Panc1 (cell line): ENCODE data around the gene EXOC8. TPM values are rescaled to one million over a fixed set of nuclear protein-coding genes. Genes with fewer than 3 reads are reported as not detected.
A peak's percentile ranks its signal among the peaks of the same experiment; 100 is the strongest.

Source experiments
- ATAC-seq: fragments of 200-7000 bp; cut with Tn5 transposase; 2 replicates; pipeline ENCODE4 v1.9.1; 2020; ENCODE audit warnings: mild to moderate bottlenecking, moderate library complexity
- Bru-seq: library from RNA; stranded (reverse); fragments of 400-500 nt; gene quantifications from one replicate; lab custom pipeline; 2021; lab: Mats Ljungman, UMichigan
- BruChase-seq, 2 experiments: library from RNA; stranded (reverse); fragments of 400-500 nt; gene quantifications; one replicate each; lab custom pipeline; 2021; lab: Mats Ljungman, UMichigan
- BruUV-seq: library from RNA; stranded (reverse); fragments of 400-500 nt; replicated peaks from 2 replicates; lab custom pipeline; 2021; lab: Mats Ljungman, UMichigan
- CTCF ChIA-PET: fragments of 300-600 bp; sonication (Branson Sonifier 250); formaldehyde crosslinking; loops from one replicate; lab custom pipeline; 2022; ENCODE audit warnings: antibody characterized with exemption; lab: Charles Lee
- POLR2A ChIA-PET: fragments of 300-600 bp; sonication (Branson Sonifier 250); formaldehyde crosslinking; loops from one replicate; lab custom pipeline; 2022; ENCODE audit warnings: antibody characterized with exemption; lab: Charles Lee
- DNase-seq: peaks from one replicate; pipeline ENCODE4 v3.0.0-alpha.2; 2010; ENCODE audit warnings: low read depth, low spot score
- H3K27ac ChIP-seq: 2 replicates; pipeline ENCODE4 v1.5.1; 2011; ENCODE audit warnings: mild to moderate bottlenecking, low read length, inconsistent platforms
- H3K27me3 ChIP-seq: fragments of 200-500 bp; sonication (Bioruptor generic); 2 replicates; pipeline ENCODE4 v1.6.0; 2014; ENCODE audit warnings: low read length, inconsistent platforms; ENCODE audit not compliant: control insufficient read depth, insufficient read depth
- H3K36me3 ChIP-seq: fragments of 200-500 bp; sonication (Bioruptor generic); 2 replicates; pipeline ENCODE4 v1.5.1; 2014; ENCODE audit warnings: inconsistent platforms, mild to moderate bottlenecking, low read length, moderate library complexity; ENCODE audit not compliant: control insufficient read depth, insufficient read depth
- H3K4me1 ChIP-seq: 2 replicates; pipeline ENCODE4 v1.5.1; 2011; ENCODE audit warnings: inconsistent platforms, mild to moderate bottlenecking, low read length, moderate library complexity; ENCODE audit not compliant: control insufficient read depth, insufficient read depth
- H3K4me3 ChIP-seq, 2 experiments: 2 replicates each; pipeline ENCODE4 v1.5.1; 2011 to 2012; ENCODE audit warnings: low read depth in 2 of 2, low read length in 2 of 2, mild to moderate bottlenecking in 2 of 2, inconsistent platforms in 1 of 2, moderate library complexity in 1 of 2
- H3K9me3 ChIP-seq: fragments of 200-500 bp; sonication (Bioruptor generic); 2 replicates; pipeline ENCODE4 v1.5.1; 2014; ENCODE audit warnings: low read depth, mild to moderate bottlenecking, inconsistent platforms, low read length, moderate library complexity; ENCODE audit not compliant: control insufficient read depth, insufficient read depth
- POLR2AphosphoS5 ChIP-seq: IDR thresholded peaks from 2 replicates; pipeline ENCODE4 v1.6.1; 2012; ENCODE audit warnings: mild to moderate bottlenecking, low read depth, low read length, moderate library complexity
- SIN3A ChIP-seq: IDR thresholded peaks from 2 replicates; pipeline ENCODE4 v1.6.1; 2012; ENCODE audit warnings: low read depth, mild to moderate bottlenecking, low read length, moderate library complexity, borderline replicate concordance; ENCODE audit not compliant: insufficient read depth
- TCF7L2 ChIP-seq: IDR thresholded peaks from 2 replicates; pipeline ENCODE4 v1.6.1; 2011; ENCODE audit warnings: mild to moderate bottlenecking, low read depth, low read length, inconsistent platforms
- in situ Hi-C: cut with HindIII; loops from 2 replicates; pipeline ENCODE4 v1.10.0; 2016; ENCODE audit warnings: low sequenced_read_pairs, low pct_unique_long_range_greater_than_20kb
- intact Hi-C: fragments of 100-400 bp; cut with micrococcal nuclease; formaldehyde crosslinking; loops from one replicate; pipeline ENCODE4 v1.10.0; 2022; ENCODE audit not compliant: unreplicated experiment
- long read RNA-seq: library from polyadenylated mRNA; unstranded; transcript quantifications from one replicate; pipeline ENCODE4 v2.0.0, GENCODE V29; 2021; ENCODE audit not compliant: unreplicated experiment
- polyA plus RNA-seq: library from polyadenylated mRNA; unstranded; fragments of >200 nt; gene quantifications from one replicate; pipeline ENCODE4 v1.2.1, GENCODE V29; 2012; ENCODE audit warnings: missing spikeins; ENCODE audit not compliant: insufficient read length
- total RNA-seq: library from RNA; stranded (reverse); gene quantifications from one replicate; pipeline ENCODE4 v1.2.1, GENCODE V29; 2021; ENCODE audit not compliant: unreplicated experiment
- TF ChIP-seq, protein P1 (sequence below): fragments of 450-650 bp; IDR thresholded peaks from 2 replicates; pipeline ENCODE4 v1.5.1; 2017; ENCODE audit warnings: mild to moderate bottlenecking
- TF ChIP-seq, protein P2 (sequence below), 2 experiments: IDR thresholded peaks; 2 replicates each; pipeline ENCODE4 v1.6.1; 2011 to 2012; ENCODE audit warnings: low read depth in 2 of 2, control low read depth in 1 of 2, low read length in 1 of 2, mild to moderate bottlenecking in 1 of 2, moderate library complexity in 1 of 2; ENCODE audit not compliant: insufficient read depth in 1 of 2

The EXOC8 gene, protein sequence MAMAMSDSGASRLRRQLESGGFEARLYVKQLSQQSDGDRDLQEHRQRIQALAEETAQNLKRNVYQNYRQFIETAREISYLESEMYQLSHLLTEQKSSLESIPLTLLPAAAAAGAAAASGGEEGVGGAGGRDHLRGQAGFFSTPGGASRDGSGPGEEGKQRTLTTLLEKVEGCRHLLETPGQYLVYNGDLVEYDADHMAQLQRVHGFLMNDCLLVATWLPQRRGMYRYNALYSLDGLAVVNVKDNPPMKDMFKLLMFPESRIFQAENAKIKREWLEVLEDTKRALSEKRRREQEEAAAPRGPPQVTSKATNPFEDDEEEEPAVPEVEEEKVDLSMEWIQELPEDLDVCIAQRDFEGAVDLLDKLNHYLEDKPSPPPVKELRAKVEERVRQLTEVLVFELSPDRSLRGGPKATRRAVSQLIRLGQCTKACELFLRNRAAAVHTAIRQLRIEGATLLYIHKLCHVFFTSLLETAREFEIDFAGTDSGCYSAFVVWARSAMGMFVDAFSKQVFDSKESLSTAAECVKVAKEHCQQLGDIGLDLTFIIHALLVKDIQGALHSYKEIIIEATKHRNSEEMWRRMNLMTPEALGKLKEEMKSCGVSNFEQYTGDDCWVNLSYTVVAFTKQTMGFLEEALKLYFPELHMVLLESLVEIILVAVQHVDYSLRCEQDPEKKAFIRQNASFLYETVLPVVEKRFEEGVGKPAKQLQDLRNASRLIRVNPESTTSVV
- total RNA-seq, result 14.0 TPM
- 4.3 TPM for polyA plus RNA-seq
- percentile 88 among the genes with signal in this experiment for Bru-seq, nascent RNA
- BruChase-seq, experiment 1, labeled RNA remaining after a 2-hour chase, result percentile 99 among the genes with signal in this experiment
- percentile 89 among the genes with signal in this experiment for BruChase-seq, experiment 2, labeled RNA remaining after a 6-hour chase
- long read RNA-seq, full-length matches to known transcripts, result 25 of 25 reads
- long read RNA-seq, partial matches to known transcripts, result 0 of 25 reads
- long read RNA-seq, other reads (novel, unspliced or antisense), result 0 of 25 reads

DNA sequence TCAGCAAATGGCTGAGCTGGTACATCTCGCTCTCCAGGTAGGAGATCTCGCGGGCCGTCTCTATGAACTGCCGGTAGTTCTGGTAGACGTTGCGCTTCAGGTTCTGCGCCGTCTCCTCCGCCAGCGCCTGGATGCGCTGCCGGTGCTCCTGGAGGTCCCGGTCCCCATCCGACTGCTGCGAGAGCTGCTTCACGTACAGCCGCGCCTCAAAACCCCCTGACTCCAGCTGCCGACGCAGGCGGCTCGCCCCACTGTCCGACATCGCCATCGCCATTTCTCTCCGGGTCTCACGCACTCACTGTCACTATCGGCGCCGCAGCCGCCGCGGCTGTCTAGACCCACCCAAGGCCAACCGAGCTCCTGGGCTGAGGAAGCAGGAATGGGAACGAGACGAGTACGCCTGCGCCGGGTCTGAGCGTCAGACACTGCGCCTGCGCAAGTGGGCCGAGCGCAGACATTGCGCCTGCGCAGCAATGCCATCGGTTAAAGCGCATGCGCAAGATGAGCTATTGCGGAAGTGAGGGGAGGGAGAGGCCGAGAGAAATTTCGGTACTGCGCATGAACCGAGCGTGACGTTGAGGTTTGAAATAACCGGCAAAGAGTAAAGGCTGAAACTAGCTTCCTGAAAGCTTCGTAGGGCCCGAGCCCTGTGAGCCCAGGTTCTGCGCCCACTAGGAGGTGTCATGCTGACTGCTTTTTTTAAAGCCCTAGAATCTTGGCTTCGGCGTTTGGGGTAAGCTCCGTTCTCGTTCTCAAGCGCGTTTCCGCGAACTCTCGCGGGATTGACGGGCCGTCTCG lies at the start of gene EXOC8:
Gene EXOC8, minus strand, starts transcription at position 381 of the 798 bp plus-strand sequence. Its CDS starts 107 bp downstream, at position 274.
- Histone ChIP-seq H3K9me3 (no peaks in the 10 kb centered on the region), H3K27me3 (no peaks in the 10 kb centered on the region), H3K27ac (peak within 1 kb of the TSS; percentile 97), H3K4me3 (peak within 1 kb of the TSS; percentile 65 to 93), H3K36me3 (peaks cover 9% of the 10 kb centered on the region), H3K4me1 (peaks cover 19% of the 10 kb centered on the region)
- intact Hi-C loops, result loop anchor here (10.0 kb wide), 1 partner anchor 93 kb away; the partner anchor contains the start of gene GNPAT
- CTCF ChIA-PET, result interaction anchor here (0.5 to 0.8 kb wide), 4 partner anchors 23 to 507 kb away, joined by 3 to 5 read pairs (median 3); no protein-coding TSS in a partner anchor
- DNase-seq (peak; percentile 97), ATAC-seq (peak; percentile 94)
- TF ChIP-seq, protein P1, sequence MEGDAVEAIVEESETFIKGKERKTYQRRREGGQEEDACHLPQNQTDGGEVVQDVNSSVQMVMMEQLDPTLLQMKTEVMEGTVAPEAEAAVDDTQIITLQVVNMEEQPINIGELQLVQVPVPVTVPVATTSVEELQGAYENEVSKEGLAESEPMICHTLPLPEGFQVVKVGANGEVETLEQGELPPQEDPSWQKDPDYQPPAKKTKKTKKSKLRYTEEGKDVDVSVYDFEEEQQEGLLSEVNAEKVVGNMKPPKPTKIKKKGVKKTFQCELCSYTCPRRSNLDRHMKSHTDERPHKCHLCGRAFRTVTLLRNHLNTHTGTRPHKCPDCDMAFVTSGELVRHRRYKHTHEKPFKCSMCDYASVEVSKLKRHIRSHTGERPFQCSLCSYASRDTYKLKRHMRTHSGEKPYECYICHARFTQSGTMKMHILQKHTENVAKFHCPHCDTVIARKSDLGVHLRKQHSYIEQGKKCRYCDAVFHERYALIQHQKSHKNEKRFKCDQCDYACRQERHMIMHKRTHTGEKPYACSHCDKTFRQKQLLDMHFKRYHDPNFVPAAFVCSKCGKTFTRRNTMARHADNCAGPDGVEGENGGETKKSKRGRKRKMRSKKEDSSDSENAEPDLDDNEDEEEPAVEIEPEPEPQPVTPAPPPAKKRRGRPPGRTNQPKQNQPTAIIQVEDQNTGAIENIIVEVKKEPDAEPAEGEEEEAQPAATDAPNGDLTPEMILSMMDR, result no peak
- TF ChIP-seq SIN3A (peak; percentile 96), POLR2AphosphoS5 (peak; percentile 88), TCF7L2 (0 out of 2 replicates have a peak, but pooled peaks have one; percentile 57)
- TF ChIP-seq, protein P2, sequence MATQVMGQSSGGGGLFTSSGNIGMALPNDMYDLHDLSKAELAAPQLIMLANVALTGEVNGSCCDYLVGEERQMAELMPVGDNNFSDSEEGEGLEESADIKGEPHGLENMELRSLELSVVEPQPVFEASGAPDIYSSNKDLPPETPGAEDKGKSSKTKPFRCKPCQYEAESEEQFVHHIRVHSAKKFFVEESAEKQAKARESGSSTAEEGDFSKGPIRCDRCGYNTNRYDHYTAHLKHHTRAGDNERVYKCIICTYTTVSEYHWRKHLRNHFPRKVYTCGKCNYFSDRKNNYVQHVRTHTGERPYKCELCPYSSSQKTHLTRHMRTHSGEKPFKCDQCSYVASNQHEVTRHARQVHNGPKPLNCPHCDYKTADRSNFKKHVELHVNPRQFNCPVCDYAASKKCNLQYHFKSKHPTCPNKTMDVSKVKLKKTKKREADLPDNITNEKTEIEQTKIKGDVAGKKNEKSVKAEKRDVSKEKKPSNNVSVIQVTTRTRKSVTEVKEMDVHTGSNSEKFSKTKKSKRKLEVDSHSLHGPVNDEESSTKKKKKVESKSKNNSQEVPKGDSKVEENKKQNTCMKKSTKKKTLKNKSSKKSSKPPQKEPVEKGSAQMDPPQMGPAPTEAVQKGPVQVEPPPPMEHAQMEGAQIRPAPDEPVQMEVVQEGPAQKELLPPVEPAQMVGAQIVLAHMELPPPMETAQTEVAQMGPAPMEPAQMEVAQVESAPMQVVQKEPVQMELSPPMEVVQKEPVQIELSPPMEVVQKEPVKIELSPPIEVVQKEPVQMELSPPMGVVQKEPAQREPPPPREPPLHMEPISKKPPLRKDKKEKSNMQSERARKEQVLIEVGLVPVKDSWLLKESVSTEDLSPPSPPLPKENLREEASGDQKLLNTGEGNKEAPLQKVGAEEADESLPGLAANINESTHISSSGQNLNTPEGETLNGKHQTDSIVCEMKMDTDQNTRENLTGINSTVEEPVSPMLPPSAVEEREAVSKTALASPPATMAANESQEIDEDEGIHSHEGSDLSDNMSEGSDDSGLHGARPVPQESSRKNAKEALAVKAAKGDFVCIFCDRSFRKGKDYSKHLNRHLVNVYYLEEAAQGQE (IDR thresholded peaks at IDR 0.05; ENCODE audit: insufficient read depth in 1 of 2, low read depth in 2 of 2, low read length in 1 of 2), result no peak
- POLR2A ChIA-PET, result interaction anchor here (0.9 kb wide), 1 partner anchor 208 kb away, joined by 4 read pairs; no protein-coding TSS in a partner anchor
- in situ Hi-C loops, result no loop called here
- BruUV-seq, result no TSS peak

DNA sequence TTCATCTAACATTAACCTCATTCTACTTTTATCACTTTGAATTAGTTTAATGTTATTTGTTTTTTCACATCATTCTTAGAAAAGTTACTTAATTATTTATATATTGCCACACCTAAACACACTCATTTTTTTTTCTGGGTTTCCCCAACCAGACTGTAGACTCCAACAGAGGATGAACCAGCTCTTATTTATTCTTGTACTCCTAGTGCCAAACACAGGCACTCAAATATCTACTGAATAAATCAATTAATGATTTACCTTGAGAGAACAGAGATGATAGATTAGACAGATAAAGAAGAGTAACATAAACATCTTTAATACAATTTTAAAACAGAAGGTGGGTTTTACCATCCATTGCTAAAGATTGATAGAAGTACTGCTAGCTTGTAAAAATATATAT lies 48.8 kb upstream of the EXOC8 start:
- DNase-seq (no peak), ATAC-seq (no peak)
- H3K27me3 ChIP-seq, result no peaks in the 10 kb centered on the region
- intact Hi-C loops, result no loop called here
- TF ChIP-seq POLR2AphosphoS5, result no peak
- no peak for TF ChIP-seq SIN3A
- TF ChIP-seq, protein P1, result no peak
- TF ChIP-seq TCF7L2, result no peak
- TF ChIP-seq, protein P2 (IDR thresholded peaks at IDR 0.05; ENCODE audit: insufficient read depth in 1 of 2, low read depth in 2 of 2, low read length in 1 of 2), result no peak
- ChIA-PET CTCF (no interaction called here), POLR2A (no interaction called here)
- H3K36me3 ChIP-seq, result no peaks in the 10 kb centered on the region
- no peak overlapping the region for H3K4me3 ChIP-seq
- H3K4me1 ChIP-seq, result peaks cover 10% of the 10 kb centered on the region; the same call in 1 of the 2 replicates
- no peaks in the 10 kb centered on the region for H3K9me3 ChIP-seq
- BruUV-seq, result no TSS peak
- in situ Hi-C loops, result no loop called here
- no peak overlapping the region for H3K27ac ChIP-seq
